Measurements from ENCODE around the gene IRF8. TPM values are rescaled to one million over a fixed set of nuclear protein-coding genes. Genes with fewer than 3 reads are reported as not detected.

Gene IRF8
- total RNA-seq, 1 donor from 2014 or later = not detected

GRCh38 chr16:85959686-85960085, 60.7 kb downstream of the IRF8 start:
- no peak for TF ChIP-seq CTCF (IDR thresholded peaks at IDR 0.05; ENCODE audit: insufficient read depth, low read length, severe bottlenecking)
- DNase-seq (ENCODE audit: low read depth) (no peak), FAIRE-seq (no peak)
- Histone ChIP-seq H3K36me3 (ENCODE audit: control insufficient read depth, insufficient read depth, low read length) (no peaks in the 10 kb centered on the region), H3K4me3 (ENCODE audit: low read depth, low read length) (no peak overlapping the region), H3K27me3 (ENCODE audit: control insufficient read depth, insufficient read depth, low read length) (peaks cover 2% of the 10 kb centered on the region)

- H3K27me3 ChIP-seq (ENCODE audit: control insufficient read depth, insufficient read depth, low read length) = peaks cover 2% of the 10 kb centered on the region
- FAIRE-seq (no peak), DNase-seq (ENCODE audit: low read depth) (no peak)
- TF ChIP-seq CTCF (IDR thresholded peaks at IDR 0.05; ENCODE audit: insufficient read depth, low read length, severe bottlenecking) = no peak
- H3K36me3 ChIP-seq (ENCODE audit: control insufficient read depth, insufficient read depth, low read length) = no peaks in the 10 kb centered on the region
- no peak overlapping the region for H3K4me3 ChIP-seq (ENCODE audit: low read depth, low read length)
Measured at GRCh38 chr16:85960486-85961046, 61.6 kb downstream of the IRF8 start.

GRCh38 chr16:85961988-85962915, 63.3 kb downstream of the IRF8 start:
- H3K27me3 ChIP-seq (ENCODE audit: control insufficient read depth, insufficient read depth, low read length) = peaks cover 2% of the 10 kb centered on the region
- H3K4me3 ChIP-seq (ENCODE audit: low read depth, low read length) = no peak overlapping the region
- DNase-seq (ENCODE audit: low read depth) (no peak), FAIRE-seq (no peak)
- H3K36me3 ChIP-seq (ENCODE audit: control insufficient read depth, insufficient read depth, low read length) = no peaks in the 10 kb centered on the region
- no peak for TF ChIP-seq CTCF (IDR thresholded peaks at IDR 0.05; ENCODE audit: insufficient read depth, low read length, severe bottlenecking)

- Histone ChIP-seq H3K27me3 (ENCODE audit: control insufficient read depth, insufficient read depth, low read length) (peaks cover 2% of the 10 kb centered on the region), H3K36me3 (ENCODE audit: control insufficient read depth, insufficient read depth, low read length) (no peaks in the 10 kb centered on the region), H3K4me3 (ENCODE audit: low read depth, low read length) (no peak overlapping the region)
- no peak for TF ChIP-seq CTCF (IDR thresholded peaks at IDR 0.05; ENCODE audit: insufficient read depth, low read length, severe bottlenecking)
- DNase-seq (ENCODE audit: low read depth) = no peak
- no peak for FAIRE-seq
Measured at GRCh38 chr16:85963753-85964285, 64.9 kb downstream of the IRF8 start.

- Histone ChIP-seq H3K36me3 (ENCODE audit: control insufficient read depth, insufficient read depth, low read length) (no peaks in the 10 kb centered on the region), H3K4me3 (ENCODE audit: low read depth, low read length) (no peak overlapping the region), H3K27me3 (ENCODE audit: control insufficient read depth, insufficient read depth, low read length) (peaks cover 2% of the 10 kb centered on the region)
- DNase-seq (ENCODE audit: low read depth) (no peak), FAIRE-seq (no peak)
- TF ChIP-seq CTCF (IDR thresholded peaks at IDR 0.05; ENCODE audit: insufficient read depth, low read length, severe bottlenecking) = no peak
Measured at GRCh38 chr16:85965125-85965524, 66.2 kb downstream of the IRF8 start.

All from bronchial epithelial cell (primary cell).